Measurements from ENCODE around the gene CACNA1E. TPM values are rescaled to one million over a fixed set of nuclear protein-coding genes. Genes with fewer than 3 reads are reported as not detected.

Gene CACNA1E
- total RNA-seq, 1 experiment from 2014 or later = 0.46 TPM

DNA sequence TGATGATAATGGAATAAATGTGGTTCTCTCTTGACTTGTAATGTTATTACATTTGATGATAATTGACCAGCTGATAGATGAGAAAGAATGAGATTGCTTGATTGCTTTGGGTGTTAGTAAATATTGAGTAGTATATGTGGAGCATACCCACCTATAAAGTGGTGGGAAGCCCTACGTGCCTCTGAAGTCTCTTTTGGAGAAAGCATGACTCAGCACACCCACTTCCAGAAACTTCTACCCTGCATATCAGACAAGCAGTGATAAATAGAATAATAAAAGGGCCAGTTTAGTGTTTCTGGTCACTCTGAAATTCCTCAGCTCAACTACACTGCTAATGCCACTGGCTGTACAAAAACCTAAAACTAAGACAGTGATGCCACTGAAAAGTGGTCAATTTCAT lies 289.4 kb downstream of the CACNA1E start:
- Histone ChIP-seq H4K8ac (replicated peaks; ENCODE audit: insufficient read length, low read depth, low read length) (no peak overlapping the region), H2AK5ac (ENCODE audit: insufficient read length, low read length) (no peak overlapping the region), H3K4ac (ENCODE audit: low read depth, low read length) (no peak overlapping the region), H2BK15ac (ENCODE audit: low read depth, low read length) (no peak overlapping the region), H3K9me3 (ENCODE audit: control insufficient read depth, low read depth, low read length) (no peaks in the 10 kb centered on the region), H3K14ac (ENCODE audit: insufficient read depth, low read length) (no peak overlapping the region), H3K56ac (ENCODE audit: insufficient read length, low read depth, low read length) (no peak overlapping the region), H2BK20ac (ENCODE audit: low read depth, low read length, poor library complexity, severe bottlenecking) (no peak overlapping the region), H3K79me1 (ENCODE audit: insufficient read depth, low read depth, low read length, poor library complexity, severe bottlenecking) (no peaks in the 10 kb centered on the region), H3K18ac (ENCODE audit: insufficient read length, low read depth, low read length) (no peak overlapping the region), H3K27ac (ENCODE audit: insufficient read length, low read depth, low read length) (no peak overlapping the region), H3T11ph (ENCODE audit: low read length) (no peak overlapping the region), H3K79me2 (ENCODE audit: insufficient read depth, low read length) (no peaks in the 10 kb centered on the region), H2BK120ac (ENCODE audit: low read depth, low read length, poor library complexity, severe bottlenecking) (no peak overlapping the region), H2AFZ (ENCODE audit: low read length) (no peak overlapping the region), H3K4me2 (ENCODE audit: insufficient read depth, insufficient read length, low read length) (no peak overlapping the region), H3K23ac (ENCODE audit: insufficient read length, low read depth, low read length) (no peak overlapping the region), H4K5ac (ENCODE audit: insufficient read length, low read depth, low read length) (no peak overlapping the region), H3K4me1 (ENCODE audit: insufficient read depth, low read length) (no peaks in the 10 kb centered on the region), H2BK12ac (ENCODE audit: insufficient read length, low read depth, low read length) (no peak overlapping the region), H3K23me2 (ENCODE audit: insufficient read length, low read depth, low read length, poor library complexity, severe bottlenecking) (no peaks in the 10 kb centered on the region), H4K91ac (ENCODE audit: insufficient read length, low read depth, low read length) (no peak overlapping the region), H4K20me1 (ENCODE audit: control insufficient read depth, insufficient read depth, insufficient read length) (no peaks in the 10 kb centered on the region), H3K27me3 (ENCODE audit: insufficient read depth, low read length) (no peaks in the 10 kb centered on the region), H3K9ac (ENCODE audit: extremely low read depth, insufficient read length, low read length) (no peak overlapping the region), H2BK5ac (ENCODE audit: insufficient read length, low read length) (no peak overlapping the region)
- H3K4me1 Mint-ChIP-seq = no peaks in the 10 kb centered on the region
- H3K27me3 Mint-ChIP-seq (ENCODE audit: low read depth) = no peaks in the 10 kb centered on the region
- H3K4me3 Mint-ChIP-seq = no peak overlapping the region
- TF ChIP-seq, protein P1, sequence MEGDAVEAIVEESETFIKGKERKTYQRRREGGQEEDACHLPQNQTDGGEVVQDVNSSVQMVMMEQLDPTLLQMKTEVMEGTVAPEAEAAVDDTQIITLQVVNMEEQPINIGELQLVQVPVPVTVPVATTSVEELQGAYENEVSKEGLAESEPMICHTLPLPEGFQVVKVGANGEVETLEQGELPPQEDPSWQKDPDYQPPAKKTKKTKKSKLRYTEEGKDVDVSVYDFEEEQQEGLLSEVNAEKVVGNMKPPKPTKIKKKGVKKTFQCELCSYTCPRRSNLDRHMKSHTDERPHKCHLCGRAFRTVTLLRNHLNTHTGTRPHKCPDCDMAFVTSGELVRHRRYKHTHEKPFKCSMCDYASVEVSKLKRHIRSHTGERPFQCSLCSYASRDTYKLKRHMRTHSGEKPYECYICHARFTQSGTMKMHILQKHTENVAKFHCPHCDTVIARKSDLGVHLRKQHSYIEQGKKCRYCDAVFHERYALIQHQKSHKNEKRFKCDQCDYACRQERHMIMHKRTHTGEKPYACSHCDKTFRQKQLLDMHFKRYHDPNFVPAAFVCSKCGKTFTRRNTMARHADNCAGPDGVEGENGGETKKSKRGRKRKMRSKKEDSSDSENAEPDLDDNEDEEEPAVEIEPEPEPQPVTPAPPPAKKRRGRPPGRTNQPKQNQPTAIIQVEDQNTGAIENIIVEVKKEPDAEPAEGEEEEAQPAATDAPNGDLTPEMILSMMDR (conservative IDR thresholded peaks at IDR 0.05) = no peak
- no peaks in the 10 kb centered on the region; a peak in 1 of 7 replicates for H3K36me3 Mint-ChIP-seq (ENCODE audit: insufficient read depth in 1 of 3, low read depth in 3 of 3)
- no CpG with 5 or more reads among the region's 1 CpG for WGBS (ENCODE audit: extremely low coverage, insufficient read length, low lambda C conversion rate)
- H3K27ac Mint-ChIP-seq = no peak overlapping the region
- no peaks in the 10 kb centered on the region for H3K9me3 Mint-ChIP-seq
- DNase-seq = no peak
